ENCODE measurements around the gene ZNF629.

DNA sequence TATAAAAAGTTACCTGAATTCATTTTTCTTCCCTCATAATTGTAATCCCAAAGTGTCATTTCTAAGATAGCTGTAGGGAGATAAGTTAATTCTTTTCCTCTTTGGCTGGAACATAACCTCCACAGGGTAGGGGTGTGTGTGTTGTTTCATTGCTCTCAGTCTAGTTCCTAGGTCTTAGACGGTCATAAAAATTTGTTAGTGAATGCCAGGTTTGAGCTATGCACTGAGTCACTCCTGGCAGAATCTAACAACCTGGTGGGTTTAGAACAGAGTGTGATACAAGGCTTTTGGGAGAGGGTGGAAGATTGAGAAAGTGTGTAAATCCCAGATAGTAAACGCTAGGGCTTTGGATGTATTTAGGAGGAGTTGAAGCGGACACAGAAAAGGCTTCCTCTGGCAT is 39.7 kb downstream of the ZNF629 start:
- TF ChIP-seq, protein P1, sequence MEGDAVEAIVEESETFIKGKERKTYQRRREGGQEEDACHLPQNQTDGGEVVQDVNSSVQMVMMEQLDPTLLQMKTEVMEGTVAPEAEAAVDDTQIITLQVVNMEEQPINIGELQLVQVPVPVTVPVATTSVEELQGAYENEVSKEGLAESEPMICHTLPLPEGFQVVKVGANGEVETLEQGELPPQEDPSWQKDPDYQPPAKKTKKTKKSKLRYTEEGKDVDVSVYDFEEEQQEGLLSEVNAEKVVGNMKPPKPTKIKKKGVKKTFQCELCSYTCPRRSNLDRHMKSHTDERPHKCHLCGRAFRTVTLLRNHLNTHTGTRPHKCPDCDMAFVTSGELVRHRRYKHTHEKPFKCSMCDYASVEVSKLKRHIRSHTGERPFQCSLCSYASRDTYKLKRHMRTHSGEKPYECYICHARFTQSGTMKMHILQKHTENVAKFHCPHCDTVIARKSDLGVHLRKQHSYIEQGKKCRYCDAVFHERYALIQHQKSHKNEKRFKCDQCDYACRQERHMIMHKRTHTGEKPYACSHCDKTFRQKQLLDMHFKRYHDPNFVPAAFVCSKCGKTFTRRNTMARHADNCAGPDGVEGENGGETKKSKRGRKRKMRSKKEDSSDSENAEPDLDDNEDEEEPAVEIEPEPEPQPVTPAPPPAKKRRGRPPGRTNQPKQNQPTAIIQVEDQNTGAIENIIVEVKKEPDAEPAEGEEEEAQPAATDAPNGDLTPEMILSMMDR (conservative IDR thresholded peaks at IDR 0.05), result no peak
- TF ChIP-seq ZFX (IDR thresholded peaks at IDR 0.05), result no peak

Data from C4-2B (cell line).